Activated CD8-positive, alpha-beta memory T cell treated with anti-CD3 and anti-CD28 coated beads for 48 hours (primary cell): ENCODE measurements around the gene UTP14A.
"Not testable (repeated sequence)": the region's sequence is repeated elsewhere in the genome, so short reads cannot be mapped to it uniquely, and the experiment has no call there.

ENCODE experiments used
- DNase-seq, 3 experiments: peaks; one replicate each; pipeline ENCODE4 v3.0.0-alpha.2; 2020; ENCODE audit warnings: low read depth in 2 of 3, low spot score in 2 of 3

The UTP14A gene, protein sequence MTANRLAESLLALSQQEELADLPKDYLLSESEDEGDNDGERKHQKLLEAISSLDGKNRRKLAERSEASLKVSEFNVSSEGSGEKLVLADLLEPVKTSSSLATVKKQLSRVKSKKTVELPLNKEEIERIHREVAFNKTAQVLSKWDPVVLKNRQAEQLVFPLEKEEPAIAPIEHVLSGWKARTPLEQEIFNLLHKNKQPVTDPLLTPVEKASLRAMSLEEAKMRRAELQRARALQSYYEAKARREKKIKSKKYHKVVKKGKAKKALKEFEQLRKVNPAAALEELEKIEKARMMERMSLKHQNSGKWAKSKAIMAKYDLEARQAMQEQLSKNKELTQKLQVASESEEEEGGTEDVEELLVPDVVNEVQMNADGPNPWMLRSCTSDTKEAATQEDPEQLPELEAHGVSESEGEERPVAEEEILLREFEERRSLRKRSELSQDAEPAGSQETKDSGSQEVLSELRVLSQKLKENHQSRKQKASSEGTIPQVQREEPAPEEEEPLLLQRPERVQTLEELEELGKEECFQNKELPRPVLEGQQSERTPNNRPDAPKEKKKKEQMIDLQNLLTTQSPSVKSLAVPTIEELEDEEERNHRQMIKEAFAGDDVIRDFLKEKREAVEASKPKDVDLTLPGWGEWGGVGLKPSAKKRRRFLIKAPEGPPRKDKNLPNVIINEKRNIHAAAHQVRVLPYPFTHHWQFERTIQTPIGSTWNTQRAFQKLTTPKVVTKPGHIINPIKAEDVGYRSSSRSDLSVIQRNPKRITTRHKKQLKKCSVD

DNA sequence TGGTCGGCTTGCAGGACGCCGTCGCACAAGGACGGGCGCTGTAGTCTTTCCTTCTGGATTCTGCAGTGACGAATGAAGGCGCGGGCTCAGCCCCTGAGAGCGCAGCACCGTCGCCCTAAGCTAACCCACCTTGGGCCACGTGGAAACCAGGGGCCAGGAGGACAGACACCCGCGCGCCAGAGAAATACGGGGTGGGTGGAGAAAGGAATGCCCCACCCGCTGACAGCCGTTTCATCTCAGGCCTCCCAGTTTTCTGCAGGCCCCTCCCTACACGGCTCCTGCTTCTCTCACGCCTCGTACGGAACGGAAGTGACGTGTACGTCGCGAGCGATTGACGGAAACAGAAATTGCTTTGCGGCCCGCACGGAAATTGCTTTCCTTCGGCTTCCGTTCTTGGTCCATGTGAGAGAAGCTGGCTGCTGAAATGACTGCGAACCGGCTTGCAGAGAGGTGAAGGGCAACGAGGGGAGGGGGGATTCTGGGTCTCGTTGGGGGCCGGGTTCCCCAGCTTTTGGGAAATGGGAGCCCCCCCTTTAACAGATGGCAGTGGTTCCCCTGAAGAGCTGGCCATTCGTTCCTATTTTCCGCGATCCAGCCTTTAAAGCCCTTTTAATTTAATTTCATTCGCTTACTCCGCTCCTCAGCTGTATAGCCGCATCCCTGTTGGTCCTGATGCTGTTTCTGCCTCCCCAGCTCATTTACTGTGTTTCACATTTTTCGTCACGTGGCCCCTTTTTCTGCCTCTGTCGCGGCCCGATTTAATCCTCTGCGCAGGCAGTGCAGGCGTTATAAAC lies at the start of gene UTP14A:
Gene UTP14A (plus strand): TSS at position 378 of the 794 bp plus-strand sequence. CDS start 47 bp downstream, at position 425.
- peak; percentile 34 to 67 (median 60) for DNase-seq

DNA sequence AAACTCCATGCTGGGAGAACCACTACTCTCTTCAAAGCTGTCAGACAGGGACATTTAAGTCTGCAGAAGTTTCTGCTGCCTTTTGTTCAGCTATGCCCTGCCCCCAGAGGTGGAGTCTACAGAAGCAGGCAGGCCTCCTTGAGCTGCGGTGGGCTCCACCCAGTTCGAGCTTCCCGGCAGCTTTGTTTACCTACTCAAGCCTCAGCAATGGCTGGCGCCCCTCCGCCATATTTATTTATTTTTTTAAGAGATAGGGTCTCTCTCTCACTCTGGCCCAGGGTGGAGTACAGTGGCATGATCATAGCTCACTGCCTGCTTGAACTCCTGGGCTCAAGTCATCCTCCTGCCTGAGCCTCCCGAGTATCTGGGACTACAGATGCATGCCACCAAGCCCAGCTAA lies 46.8 kb upstream of the UTP14A start:
- not testable (repeated sequence) for DNase-seq

DNA sequence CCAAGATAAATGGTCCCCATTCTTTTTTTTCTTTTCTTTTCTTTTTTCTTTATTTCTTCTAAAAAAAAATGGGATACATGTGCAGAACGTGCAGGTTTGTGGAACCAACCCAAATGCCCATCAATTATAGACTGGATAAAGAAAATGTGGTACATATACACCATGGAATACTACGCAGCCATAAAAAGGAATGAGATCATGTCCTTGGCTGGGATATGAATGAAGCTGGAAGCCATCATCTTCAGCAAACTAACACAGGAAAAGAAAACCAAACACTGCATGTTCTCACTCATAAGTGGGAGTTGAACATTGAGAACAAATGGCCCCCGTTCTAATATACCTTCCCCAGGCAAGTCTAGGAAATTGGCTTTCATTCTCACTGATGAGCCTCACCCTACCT lies 39.6 kb upstream of the UTP14A start:
- not testable (repeated sequence) for DNase-seq

- DNase-seq = no peak
These were observed 33.4 kb upstream of the UTP14A start for GRCh38 chrX:129872524-129872923.

GRCh38 chrX:129875669-129876068 lies 30.3 kb upstream of the UTP14A start:
- no peak for DNase-seq

DNA sequence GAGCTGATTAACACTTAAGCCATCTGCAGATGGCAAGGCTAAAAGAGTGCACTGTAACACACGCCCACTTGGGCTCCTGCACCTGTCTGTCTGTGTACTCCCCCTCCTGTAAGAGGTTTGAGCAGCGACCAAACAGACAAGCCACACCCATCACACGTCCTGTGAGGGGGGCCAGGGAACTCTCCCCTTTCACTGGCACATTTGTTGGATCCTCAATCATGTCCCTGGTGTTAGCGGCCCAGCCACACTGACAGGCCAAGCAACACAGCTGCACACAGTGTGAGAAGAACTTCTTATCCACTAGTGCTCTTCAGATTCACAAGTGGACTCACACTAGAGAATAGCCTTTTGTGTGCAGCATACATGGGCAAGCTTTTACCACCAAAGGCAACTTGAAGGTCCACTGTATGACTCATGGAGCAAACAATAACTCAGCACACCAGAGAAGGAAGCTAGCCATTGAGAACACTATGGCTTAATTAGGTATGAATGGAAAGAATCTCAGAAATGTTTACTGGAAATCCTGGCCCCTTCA lies 29.1 kb upstream of the UTP14A start:
- no peak for DNase-seq

DNA sequence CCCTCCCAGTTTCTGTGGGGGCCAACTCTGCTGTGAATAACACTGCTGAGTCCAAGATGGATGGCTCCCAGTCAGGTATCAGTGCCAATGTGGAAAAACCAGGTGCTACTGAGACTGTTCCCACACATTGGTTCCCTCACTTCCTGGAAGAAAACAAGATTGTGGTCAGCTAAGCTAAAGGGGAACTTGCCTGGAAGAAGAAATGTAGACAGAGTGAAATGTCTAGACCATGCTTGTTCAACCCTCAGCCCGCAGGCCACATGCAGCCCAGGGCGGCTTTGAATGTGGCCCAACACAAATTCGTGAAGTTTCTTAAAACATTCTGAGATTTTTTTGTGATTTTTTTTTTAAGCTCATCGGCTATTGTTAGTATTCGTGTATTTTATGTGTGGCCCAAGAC lies 28.6 kb upstream of the UTP14A start:
- DNase-seq = no peak

DNA sequence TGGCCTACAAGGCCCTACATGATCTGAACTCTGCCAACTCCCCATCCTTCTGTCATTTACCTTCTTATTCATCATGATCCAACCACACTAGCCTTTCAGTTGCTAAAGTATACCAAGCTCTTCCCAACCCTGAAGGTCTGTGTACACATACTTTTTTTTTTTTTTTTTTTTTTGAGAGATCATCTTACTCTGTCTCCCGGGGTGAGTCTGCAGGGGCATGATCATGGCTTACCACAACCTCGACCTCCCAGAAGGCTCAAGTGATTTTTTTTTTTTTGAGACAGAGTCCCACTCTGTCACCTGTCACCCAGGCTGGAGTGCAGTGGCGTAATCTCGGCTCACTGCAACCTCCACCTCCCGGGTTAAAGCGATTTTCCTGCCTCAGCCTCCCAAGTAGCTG lies 5.9 kb upstream of the UTP14A start:
- no peak for DNase-seq

- DNase-seq = no peak
These were observed 2.7 kb downstream of the UTP14A start for GRCh38 chrX:129908636-129909035.

DNA sequence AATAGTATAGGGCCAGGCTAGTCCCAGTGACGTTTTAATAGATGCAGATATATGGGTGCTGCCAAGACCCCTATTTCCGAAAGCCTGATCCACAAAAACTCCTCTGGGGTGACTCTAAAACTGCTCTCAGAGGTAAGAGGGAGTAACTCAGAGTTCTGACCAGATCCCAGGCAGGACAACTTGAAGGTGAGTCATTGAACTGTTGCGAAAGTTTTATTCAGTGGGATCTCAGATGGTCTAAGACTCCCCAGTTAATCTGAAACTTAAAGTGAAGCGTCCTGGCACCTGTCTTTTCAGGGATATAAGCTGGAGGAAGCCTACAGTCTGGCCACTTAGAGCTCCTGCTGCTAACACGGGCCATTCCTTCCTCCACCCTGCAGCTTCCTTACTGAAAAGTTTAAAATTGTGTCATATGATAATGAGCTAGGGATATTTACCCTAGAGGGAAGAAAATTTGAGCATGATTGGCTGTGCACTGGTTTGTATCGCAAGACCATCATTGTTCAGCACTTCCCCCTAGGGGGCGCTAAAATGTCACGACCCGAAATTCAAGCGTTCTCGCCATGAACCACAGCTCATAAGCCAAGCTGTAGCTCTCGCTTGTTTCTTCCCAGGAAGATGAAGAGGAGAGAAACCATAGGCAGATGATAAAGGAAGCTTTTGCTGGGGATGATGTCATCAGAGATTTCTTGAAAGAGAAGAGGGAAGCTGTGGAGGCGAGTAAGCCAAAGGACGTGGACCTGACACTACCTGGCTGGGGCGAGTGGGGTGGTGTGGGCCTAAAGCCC lies 19.5 kb downstream of the UTP14A start:
- DNase-seq = peak in 2 of 3 experiments; percentile 18 to 26

DNA sequence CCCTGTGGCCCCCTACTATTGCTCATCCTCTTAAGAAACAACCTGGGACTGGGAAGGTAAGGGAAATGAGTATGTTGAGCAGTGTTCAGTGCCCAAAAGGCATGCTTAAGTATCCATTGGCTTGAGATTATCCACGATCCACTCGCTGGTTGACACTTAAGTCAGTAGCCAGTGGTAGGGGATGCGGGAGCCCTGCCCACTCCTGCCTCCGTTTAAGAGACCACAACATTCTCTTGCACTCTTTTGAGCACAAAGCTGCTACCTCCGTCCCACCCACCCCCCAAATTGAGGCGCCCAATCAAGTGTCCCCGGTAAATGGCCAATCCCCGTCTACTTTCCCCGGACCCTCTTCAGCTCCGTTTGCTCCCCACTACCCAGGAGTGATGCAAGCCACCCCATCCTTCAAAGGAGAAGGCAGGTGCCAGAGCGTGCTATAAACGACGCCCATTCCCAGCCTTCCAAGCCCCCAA lies 25.0 kb downstream of the UTP14A start:
- no peak for DNase-seq

DNA sequence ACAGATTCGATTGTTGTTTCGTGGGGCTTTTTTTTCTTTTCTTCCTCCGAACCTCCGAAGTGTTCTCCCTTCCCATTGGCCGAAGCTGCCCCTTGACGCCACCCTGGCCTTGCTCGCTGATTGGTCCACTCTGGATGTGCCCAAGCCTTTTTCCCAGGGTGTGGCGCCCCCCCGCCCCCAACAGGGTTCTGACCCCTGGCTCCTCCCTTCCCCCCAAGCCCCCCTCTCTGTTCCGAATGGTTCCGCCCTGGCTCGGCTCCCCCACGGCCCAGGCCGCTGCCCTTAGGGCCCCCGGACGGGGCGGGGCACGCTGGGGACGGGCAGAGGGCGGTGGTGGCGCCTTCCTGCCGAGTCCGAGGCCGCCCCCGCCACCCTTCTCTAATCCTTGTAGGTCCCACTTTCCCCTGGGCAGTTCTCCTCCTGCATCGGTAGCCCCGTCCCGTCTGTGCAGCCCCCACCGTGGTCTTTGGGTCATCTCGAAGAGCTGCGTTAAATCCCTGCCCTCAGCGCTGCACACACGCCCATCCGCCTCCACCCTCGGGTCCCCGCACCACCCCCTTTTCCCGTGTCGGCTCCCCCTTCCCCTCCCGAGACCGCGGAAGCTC lies 25.5 kb downstream of the UTP14A start:
- DNase-seq = no peak

DNA sequence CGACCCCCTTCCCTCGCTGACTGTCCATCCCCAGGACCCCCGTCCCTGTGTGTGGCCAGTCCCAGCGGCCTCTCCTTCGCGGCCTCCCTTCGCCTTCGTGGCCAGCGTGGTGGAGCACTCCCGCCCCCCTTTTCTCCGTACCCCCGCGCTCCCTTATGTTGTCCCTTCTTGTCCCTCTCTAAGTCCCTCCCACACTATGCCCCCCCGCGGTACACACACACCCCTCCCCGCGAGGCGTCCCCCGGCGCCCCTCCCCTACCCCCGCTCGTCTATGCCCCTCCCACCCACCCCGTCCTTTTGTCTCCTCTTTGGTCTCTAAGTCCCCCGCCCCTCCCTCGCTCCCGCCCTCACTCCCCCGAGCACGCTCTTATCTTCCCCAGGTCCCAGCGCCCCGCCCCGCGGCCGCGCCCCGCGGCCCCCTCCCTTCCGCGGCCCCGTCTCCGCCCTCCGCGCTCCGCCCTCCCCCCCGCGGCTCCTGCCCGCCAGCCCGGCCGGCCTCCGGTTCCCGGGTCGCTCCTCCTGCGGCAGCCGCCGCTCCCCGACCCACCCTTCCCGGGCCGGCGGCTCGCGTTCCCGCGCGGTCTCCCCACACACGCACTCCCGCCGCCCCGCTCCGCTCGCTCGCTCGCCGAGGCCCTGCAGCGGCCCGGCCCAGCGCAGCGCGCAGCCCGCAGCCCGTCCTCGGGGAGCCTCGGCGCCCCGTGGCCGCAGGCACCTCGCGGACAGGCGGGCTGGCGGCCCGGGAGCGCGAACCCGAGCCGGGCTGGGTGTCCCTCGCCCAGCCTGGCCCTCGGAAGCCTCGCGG lies 26.3 kb downstream of the UTP14A start:
- peak in 2 of 3 experiments; percentile 24 to 34 for DNase-seq

DNA sequence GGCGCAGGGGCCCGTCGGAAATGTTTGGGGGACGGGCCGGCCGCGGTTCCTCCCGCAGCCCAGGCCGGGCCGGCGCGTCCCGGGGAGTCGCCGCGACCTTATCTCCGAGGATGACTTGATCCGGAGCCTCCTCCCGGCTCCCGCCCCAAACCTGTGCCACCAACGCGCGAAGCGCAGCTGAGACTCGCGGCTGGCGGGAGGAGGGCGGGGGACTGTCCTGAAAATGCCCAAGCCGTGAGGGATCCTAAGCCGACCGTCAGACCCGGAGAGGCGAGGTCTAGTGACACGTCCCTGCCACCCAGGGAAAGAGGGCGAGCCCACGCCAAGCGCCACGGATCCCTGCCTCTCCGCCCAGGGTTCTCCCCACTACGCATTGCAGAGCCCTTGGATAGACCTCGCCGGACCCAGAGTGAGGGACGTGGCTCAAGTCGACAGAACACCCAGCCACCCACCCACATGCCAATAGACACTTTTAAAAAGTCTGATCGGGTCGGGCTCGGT lies 26.9 kb downstream of the UTP14A start:
- DNase-seq = no peak

DNA sequence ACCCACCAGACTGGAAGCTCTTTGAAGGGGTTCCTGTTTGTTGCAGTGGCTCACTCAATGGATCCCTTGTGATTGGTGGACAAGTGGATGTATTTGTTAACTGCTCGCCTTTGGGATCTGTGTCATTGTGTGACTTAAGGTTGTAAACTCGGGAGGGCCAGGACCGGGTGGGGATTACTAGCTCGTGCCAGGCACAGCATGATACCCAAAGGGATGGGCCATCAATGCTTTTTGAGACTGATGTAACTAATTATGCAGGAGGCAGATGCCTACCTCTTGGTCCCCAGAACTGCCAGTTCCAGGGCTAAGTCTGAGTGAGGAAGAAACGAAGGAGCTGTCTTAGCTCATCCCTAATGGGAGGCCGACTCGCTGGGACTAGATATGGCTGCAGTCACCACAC lies 27.7 kb downstream of the UTP14A start:
- DNase-seq = no peak

- DNase-seq = no peak
These were observed 28.5 kb downstream of the UTP14A start for GRCh38 chrX:129934461-129934860.

- DNase-seq = no peak
These were observed 29.0 kb downstream of the UTP14A start for GRCh38 chrX:129934952-129935351.

DNA sequence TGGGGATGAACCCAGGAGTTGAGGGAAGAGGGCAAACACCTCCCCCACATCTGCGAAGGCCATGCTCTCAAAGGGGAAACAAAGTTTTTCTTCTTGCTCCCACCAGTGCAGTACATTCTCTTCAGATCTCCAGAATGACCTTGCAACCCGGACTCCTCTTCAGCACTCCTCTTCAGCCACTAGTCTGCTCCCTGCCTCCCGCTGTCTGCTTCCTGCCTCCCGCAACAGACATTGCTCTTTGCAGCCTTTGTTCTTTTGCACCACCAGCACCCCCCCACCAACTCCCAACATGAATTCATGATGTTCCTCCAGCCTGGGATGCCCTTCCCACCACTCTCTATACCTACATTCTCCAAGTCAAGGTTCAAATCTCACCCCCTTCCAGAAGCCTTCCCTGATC lies 32.1 kb downstream of the UTP14A start:
- no peak for DNase-seq

DNA sequence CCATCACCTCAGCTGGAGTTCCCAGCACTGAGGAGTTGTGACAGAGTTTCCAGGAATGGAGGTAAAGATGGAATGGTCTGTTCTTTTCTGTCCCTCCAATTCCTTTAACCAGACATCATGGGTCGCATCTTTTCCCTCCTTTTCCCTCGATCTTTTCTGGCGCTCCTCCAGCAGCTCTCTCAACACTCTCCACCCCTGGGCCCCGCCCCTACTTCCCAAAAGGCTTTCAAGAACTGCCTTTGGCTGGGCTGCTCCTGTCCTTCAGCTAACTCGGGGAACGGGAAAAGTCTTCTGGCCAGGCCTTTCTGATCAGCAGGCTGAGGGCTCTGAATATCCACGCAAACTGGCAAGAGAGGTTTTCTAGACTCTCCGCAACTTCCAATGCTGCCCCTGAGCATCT lies 34.0 kb downstream of the UTP14A start:
- no peak for DNase-seq
